ENCODE data around the gene SLC25A22. TPM values are rescaled to one million over a fixed set of nuclear protein-coding genes. Genes with fewer than 3 reads are reported as not detected.

The SLC25A22 gene
- polyA plus RNA-seq, 2 of the 4 experiments (the other 2 are of a cell fraction), result 13.5 to 18.7 TPM

GRCh38 chr11:747158-748006, 50.7 kb downstream of the SLC25A22 start, which contains the start of gene TALDO1 (continued):
- TF ChIP-seq MYC (IDR thresholded peaks at IDR 0.05; ENCODE audit: borderline replicate concordance, low read length) (no peak), HEYL (CRISPR knock-in tag; IDR thresholded peaks at IDR 0.05) (no peak), MAFK (IDR thresholded peaks at IDR 0.05; ENCODE audit: partially characterized antibody) (no peak), HOXA7 (CRISPR knock-in tag; IDR thresholded peaks at IDR 0.05) (no peak), FOXS1 (CRISPR knock-in tag; IDR thresholded peaks at IDR 0.05) (no peak), BHLHE40 (IDR thresholded peaks at IDR 0.05; ENCODE audit: low read depth, low read length) (no peak), HMGXB4 (CRISPR knock-in tag; IDR thresholded peaks at IDR 0.05; ENCODE audit: borderline replicate concordance) (0 out of 2 replicates have a peak, but pooled peaks have one; percentile 52), PBX3 (IDR thresholded peaks at IDR 0.05) (no peak), POLR2AphosphoS2 (conservative IDR thresholded peaks at IDR 0.05; ENCODE audit: low read length) (no peak), REST (IDR thresholded peaks at IDR 0.05) (no peak), CBX2 (IDR thresholded peaks at IDR 0.05; ENCODE audit: borderline replicate concordance, low read depth) (no peak), EP300 (IDR thresholded peaks at IDR 0.05) (no peak), ESRRA (IDR thresholded peaks at IDR 0.05; ENCODE audit: borderline replicate concordance, low read length) (no peak), JUNB (IDR thresholded peaks at IDR 0.05) (no peak), FOSB (CRISPR knock-in tag; IDR thresholded peaks at IDR 0.05) (no peak), RAD21 (conservative IDR thresholded peaks at IDR 0.05 in 1 of 2, IDR thresholded peaks at IDR 0.05 in 1 of 2) (no peak), TP53 (CRISPR knock-in tag; IDR thresholded peaks at IDR 0.05) (no peak), EHF (CRISPR knock-in tag; IDR thresholded peaks at IDR 0.05) (no peak), RFX5 (IDR thresholded peaks at IDR 0.05) (no peak), PHF8 (IDR thresholded peaks at IDR 0.05; ENCODE audit: borderline replicate concordance, low read depth) (peak; percentile 65; the same call in 1 of the 2 replicates), E2F6 (IDR thresholded peaks at IDR 0.05; ENCODE audit: borderline replicate concordance, low read depth) (peak; percentile 40), BCL3 (IDR thresholded peaks at IDR 0.05) (0 out of 3 replicates have a peak, but pooled peaks have one; percentile 50), HDAC2 (IDR thresholded peaks at IDR 0.05) (no peak), CEBPB (IDR thresholded peaks at IDR 0.05) (no peak), ZC3H11A (IDR thresholded peaks at IDR 0.05) (no peak), ZNF302 (CRISPR knock-in tag; IDR thresholded peaks at IDR 0.05) (no peak), CBX8 (IDR thresholded peaks at IDR 0.05) (no peak), CHD4 (IDR thresholded peaks at IDR 0.05; ENCODE audit: borderline replicate concordance) (no peak), KDM1A (IDR thresholded peaks at IDR 0.05; ENCODE audit: low read depth) (no peak), SREBF2 (IDR thresholded peaks at IDR 0.05) (no peak), ZFP36 (IDR thresholded peaks at IDR 0.05; ENCODE audit: borderline replicate concordance, partially characterized antibody) (no peak)

Data from A549 (cell line).